Measurements from ENCODE around the gene HSP90AA1.
"Not testable (repeated sequence)": the region's sequence is repeated elsewhere in the genome, so short reads cannot be mapped to it uniquely, and the experiment has no call there.

HSP90AA1 gene

GRCh38 chr14:102064590-102064989 lies 22.3 kb downstream of the HSP90AA1 start:
- DNase-seq: not testable (repeated sequence)

DNA sequence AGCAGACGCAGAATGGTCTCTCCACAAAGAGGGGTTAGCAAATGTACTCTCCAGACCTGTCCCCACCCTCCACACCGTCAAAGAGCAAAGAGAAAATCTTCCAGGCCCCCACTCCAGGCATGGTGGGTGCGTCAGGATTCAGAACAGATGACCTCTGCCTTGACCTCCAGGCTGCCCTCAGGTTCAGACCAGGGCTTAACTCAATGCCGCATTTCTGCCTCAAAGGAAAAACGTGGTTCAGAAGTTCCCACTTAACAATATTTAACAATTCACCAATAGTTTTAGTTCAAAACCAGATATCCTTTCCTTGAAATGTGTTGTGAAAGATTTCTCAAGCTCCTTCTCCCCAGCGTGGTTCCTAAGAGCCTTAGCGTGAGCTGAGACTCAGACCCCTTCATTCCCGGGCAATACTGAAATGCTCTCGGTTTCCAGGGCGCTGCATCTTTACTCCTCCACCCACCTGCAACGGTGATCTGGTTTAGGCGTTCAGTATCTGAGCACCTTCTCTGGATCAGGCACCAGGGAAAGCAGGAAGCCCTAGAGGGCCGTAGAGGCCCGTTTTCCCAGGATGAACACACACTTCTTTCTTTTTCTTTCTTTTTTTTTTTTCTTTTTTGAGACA lies 22.9 kb downstream of the HSP90AA1 start:
- DNase-seq: no peak

- DNase-seq: peak; percentile 59
Observed at GRCh38 chr14:102063109-102063807, 23.6 kb downstream of the HSP90AA1 start.

DNA sequence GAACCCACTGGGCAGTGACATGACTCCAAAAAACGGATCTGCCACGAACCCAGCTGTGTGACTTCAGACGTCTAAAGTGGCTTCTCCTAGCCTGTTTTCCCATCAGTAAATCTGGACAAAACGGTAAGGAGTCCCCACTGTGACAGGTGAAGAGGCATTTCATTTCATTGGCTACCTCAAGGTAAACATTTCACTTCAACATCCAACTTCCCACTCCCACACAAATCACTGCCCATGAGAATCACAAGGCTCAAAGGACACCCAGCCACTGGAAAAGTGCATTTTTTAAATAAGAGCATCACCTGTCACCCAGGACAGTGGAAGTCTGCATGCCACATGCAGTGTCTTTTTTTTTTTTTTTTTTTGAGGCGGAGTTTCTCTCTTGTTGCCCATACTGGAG lies 27.9 kb downstream of the HSP90AA1 start:
- DNase-seq: no peak

DNA sequence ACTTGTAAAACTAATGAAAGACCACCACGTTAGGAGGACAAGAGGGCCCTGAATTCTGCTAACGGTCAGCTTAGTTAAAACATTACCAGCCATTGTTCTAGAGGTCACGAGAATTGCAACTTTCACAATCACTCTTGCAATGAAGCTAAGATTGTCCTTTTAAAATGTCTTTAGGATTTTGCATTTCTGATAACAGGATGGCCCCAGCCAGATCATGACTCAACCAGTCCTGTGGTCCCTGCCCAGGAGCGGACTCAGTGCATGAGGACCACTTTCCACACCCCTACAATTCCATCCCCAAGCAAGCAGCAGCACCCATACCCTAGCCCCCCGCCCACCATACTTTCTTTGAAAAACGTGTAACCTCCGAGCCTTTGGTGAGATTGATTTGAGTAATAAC lies 28.7 kb downstream of the HSP90AA1 start:
- DNase-seq: no peak

DNA sequence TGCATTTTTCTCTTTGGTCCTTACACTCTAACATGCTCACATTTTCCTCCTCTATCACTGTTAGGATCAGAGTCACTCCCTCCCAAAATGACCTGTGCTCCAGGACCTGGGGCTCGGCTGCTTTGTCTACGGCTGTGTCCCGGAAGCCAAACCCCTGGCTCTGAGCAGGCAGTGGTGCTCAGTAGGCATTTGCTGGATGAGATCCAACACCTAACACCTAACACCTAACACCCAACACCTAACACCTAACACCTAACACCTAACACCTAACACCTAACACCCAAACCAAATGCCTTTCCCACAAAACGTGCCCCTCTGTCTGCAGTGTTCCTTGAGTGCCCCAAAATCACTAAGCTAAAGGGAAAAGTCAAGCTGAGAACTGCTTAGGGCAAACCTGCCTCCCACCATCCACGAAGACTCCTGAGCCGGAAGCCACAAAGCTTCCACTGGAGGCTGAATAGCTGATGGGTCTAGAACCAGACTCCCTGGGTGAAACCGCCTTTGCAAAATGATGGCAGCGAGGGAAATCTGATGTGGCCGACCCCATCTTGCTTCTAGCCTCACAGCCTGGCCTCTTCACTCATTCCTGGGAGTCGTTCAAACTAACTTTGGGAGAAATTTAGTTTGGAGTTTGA lies 29.2 kb downstream of the HSP90AA1 start:
- DNase-seq: no peak

DNA sequence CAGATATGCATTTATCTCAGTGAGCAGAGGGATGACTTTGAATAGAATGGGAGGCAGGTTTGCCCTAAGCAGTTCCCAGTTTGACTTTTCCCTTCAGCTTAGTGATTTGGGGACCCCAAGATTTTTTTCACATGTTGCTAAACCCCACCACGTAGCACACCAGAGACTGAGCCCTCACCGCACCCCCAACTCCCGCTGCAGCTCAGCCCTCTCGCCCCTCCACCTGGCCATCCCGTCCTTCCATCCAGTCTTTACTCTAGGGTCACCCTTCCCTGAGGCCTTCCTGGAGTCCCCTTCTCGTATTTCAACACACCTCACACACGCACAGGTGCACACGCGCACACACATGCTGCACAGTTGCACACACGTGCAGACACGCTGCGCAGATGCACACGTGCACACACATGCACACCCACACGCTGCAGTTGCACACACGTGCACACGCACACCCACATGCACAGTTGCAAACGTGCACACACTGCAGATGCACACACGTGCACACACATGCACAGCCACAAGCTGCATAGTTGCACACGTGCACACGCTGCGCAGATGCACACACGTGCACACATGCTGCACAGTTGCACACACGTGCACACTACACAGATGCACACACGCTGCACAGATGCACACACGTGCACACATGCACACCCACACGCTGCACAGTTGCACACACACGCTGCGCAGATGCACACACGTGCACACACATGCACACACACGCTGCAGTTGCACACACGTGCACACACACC lies 30.0 kb downstream of the HSP90AA1 start:
- no peak for DNase-seq

GRCh38 chr14:102055181-102055901 lies 31.5 kb downstream of the HSP90AA1 start:
- no peak for DNase-seq

DNA sequence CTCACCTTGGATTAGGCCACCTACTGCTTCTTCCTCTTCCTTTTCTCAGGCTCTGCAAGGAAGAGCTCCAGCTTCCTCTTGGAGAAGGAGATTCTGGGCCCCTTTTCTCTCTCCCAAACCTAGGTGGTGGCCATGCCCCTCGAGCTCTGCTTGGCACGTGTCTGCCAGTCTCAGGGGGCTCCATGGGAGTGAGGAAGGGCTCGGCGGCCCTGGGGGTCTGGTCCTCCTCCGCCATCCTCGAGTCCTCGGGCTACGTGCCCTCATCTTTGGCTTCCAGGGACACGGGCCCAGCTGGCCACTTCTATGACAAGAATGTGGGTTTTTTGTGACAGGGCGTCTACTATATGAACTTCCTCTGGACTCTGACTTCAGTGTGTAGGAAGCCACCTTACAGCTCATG lies 34.3 kb downstream of the HSP90AA1 start:
- no peak for DNase-seq

DNA sequence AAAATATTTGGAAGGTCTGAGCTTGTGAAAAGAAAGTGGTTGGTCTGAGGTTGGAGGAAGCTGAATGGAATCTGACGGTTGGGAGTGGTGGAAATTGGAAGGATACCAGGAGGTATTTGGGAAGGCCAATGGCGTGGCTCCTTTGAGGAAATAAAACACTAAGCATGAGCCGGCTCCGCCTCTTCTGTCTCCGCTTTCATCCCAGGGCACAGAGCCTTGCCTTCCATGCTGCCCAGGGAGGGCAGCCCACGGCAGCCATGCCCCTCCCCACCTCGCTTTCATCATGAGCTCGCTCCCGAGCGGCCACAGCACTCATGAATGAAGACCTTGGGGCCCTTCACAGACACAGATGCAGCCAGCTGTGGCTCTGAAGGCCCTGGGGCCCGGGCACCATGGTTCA lies 36.2 kb downstream of the HSP90AA1 start:
- DNase-seq: no peak

GRCh38 chr14:102050026-102050405 lies 36.8 kb downstream of the HSP90AA1 start:
- DNase-seq: no peak

DNA sequence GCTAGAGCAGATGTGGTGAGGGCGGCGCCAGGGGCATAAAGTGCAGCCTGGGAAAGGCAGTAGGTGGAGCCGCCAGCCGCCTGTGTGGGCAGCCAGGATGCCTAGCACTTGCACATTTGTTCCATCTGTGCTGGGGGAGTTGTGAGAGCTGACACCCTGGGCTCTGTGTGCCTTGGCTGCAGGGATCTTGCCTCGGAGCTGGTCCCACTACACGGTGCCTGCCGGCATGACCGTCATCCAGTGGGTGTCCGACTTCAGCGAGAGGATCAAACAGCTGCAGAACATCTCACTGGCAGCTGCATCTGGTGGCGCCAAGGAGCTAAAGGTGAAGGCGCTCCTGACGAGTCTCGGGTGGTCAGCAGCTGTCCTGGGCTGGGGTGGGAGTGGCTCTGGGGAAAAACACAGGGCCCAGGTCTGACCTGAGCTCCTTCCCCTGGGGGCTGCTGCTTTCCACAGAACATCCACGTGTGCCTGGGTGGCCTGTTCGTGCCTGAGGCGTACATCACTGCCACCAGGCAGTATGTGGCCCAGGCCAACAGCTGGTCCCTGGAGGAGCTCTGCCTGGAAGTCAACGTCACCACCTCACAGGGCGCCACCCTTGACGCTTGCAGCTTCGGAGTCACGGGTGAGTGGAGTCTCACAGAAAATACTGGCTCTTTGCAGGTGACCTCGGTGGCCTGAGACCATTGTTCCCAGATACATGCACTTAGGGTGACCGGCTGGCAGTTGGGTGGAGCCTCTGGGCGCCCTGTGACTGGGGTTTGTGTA lies 37.4 kb downstream of the HSP90AA1 start:
- DNase-seq: no peak

- DNase-seq: no peak
Observed at GRCh38 chr14:102047808-102048540, 38.9 kb downstream of the HSP90AA1 start.

- no peak for DNase-seq
Observed at GRCh38 chr14:102046337-102047278, 40.2 kb downstream of the HSP90AA1 start.

GRCh38 chr14:102044566-102044965 lies 42.3 kb downstream of the HSP90AA1 start:
- no peak for DNase-seq

- no peak for DNase-seq
Observed at GRCh38 chr14:102043251-102044025, 43.4 kb downstream of the HSP90AA1 start.

GRCh38 chr14:102042699-102043098 lies 44.1 kb downstream of the HSP90AA1 start:
- no peak for DNase-seq

DNA sequence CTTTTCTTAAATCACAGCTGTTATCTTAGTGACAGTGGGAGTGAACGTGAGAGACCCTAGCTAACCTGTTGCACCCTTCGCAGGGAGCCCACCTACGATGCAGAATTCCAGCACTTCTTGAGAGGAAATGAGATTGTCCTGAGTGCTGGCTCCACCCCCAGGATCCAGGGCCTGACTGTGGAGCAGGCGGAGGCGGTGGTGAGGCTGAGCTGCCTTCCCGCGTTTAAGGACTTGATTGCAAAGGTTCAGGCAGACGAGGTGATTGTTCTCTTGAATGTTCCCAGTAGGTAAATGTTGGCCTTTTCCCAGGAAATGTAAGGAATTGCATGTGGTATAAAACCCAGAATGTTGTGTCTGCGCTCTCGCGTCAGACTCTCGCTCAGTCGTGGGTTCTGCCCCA lies 46.7 kb downstream of the HSP90AA1 start:
- DNase-seq: no peak

GRCh38 chr14:102039157-102039556 lies 47.7 kb downstream of the HSP90AA1 start:
- no peak for DNase-seq
